HepG2 (cell line): ENCODE results near the gene TM4SF20.

Experiments
- ETV6 ChIP-seq: sonication (generic); formaldehyde crosslinking; conservative IDR thresholded peaks from 2 replicates; pipeline ENCODE4 v1.4.0; 2020; ENCODE audit warnings: missing genetic modification reagents
- EZH2 ChIP-seq: conservative IDR thresholded peaks from 2 replicates; pipeline ENCODE4 v1.6.1; 2012; ENCODE audit warnings: mild to moderate bottlenecking, low read depth, low read length, moderate library complexity
- PCBP2 ChIP-seq: fragments of 200-400 bp; formaldehyde crosslinking; optimal IDR thresholded peaks from 2 replicates; pipeline ENCODE3; 2018; ENCODE audit warnings: low read length, low read depth; ENCODE audit not compliant: poor library complexity, severe bottlenecking
- PTBP1 ChIP-seq: fragments of 200-400 bp; formaldehyde crosslinking; IDR thresholded peaks from 2 replicates; pipeline ENCODE4 v1.6.1; 2018; ENCODE audit warnings: low read length, low read depth; ENCODE audit not compliant: poor library complexity, severe bottlenecking
- ZFP36 ChIP-seq: fragments of 150-350 bp; IDR thresholded peaks from 2 replicates; pipeline ENCODE4 v1.6.1; 2018; ENCODE audit warnings: borderline replicate concordance, low read length, low read depth; ENCODE audit not compliant: partially characterized antibody
- TF ChIP-seq, protein P1 (sequence below): sonication (generic); formaldehyde crosslinking; IDR thresholded peaks from 2 replicates; pipeline ENCODE4 v1.5.0; 2020; ENCODE audit warnings: mild to moderate bottlenecking, missing genetic modification reagents, moderate library complexity

DNA sequence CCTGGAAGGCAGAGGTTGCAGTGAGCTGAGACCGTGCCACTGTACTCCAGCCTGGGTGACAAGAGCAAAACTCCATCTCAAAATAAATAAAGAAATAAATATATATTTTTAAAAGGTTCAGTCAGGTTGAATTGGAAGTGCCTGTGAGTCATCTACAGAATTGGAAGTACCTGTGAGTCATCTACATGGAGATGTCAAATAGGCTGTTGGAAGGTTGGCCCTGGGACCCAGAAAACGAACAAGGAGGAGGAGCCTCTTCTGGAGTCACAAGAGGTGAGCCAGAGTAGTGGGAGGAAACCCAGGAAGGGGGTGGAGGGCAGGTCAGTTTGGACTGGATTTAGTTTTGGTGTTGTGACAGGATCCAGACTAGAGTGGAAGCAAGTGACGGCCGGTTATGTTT, 23.9 kb upstream of the TM4SF20 start:
- TF ChIP-seq ZFP36 (no peak), PTBP1 (no peak), PCBP2 (no peak), ETV6 (CRISPR knock-in tag) (no peak), EZH2 (no peak)
- TF ChIP-seq, protein P1, sequence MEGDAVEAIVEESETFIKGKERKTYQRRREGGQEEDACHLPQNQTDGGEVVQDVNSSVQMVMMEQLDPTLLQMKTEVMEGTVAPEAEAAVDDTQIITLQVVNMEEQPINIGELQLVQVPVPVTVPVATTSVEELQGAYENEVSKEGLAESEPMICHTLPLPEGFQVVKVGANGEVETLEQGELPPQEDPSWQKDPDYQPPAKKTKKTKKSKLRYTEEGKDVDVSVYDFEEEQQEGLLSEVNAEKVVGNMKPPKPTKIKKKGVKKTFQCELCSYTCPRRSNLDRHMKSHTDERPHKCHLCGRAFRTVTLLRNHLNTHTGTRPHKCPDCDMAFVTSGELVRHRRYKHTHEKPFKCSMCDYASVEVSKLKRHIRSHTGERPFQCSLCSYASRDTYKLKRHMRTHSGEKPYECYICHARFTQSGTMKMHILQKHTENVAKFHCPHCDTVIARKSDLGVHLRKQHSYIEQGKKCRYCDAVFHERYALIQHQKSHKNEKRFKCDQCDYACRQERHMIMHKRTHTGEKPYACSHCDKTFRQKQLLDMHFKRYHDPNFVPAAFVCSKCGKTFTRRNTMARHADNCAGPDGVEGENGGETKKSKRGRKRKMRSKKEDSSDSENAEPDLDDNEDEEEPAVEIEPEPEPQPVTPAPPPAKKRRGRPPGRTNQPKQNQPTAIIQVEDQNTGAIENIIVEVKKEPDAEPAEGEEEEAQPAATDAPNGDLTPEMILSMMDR (CRISPR knock-in tag): no peak
